IMR-90 (cell line): ENCODE measurements around the gene TFAP2A.

ENCODE experiments used
- BHLHE40 ChIP-seq: fragments of 150-350 bp; IDR thresholded peaks from 2 replicates; pipeline ENCODE4 v1.6.1; 2016; ENCODE audit warnings: mild to moderate bottlenecking, low read depth, low read length
- CEBPB ChIP-seq: IDR thresholded peaks from 2 replicates; pipeline ENCODE4 v1.6.1; 2012; ENCODE audit warnings: low read depth, low read length, improper control_type of control experiment
- CHD1 ChIP-seq: IDR thresholded peaks from 2 replicates; pipeline ENCODE4 v1.6.1; 2012; ENCODE audit warnings: low read depth, low read length, improper control_type of control experiment
- MXI1 ChIP-seq: IDR thresholded peaks from 2 replicates; pipeline ENCODE4 v1.6.1; 2012; ENCODE audit warnings: low read depth, mild to moderate bottlenecking, low read length, moderate library complexity, borderline replicate concordance
- NFE2L2 ChIP-seq: fragments of 150-350 bp; IDR thresholded peaks from 2 replicates; pipeline ENCODE4 v1.6.1; 2016; ENCODE audit warnings: low read depth, mild to moderate bottlenecking, low read length
- POLR2A ChIP-seq: IDR thresholded peaks from 2 replicates; pipeline ENCODE4 v1.6.1; 2012; ENCODE audit warnings: mild to moderate bottlenecking, low read depth, low read length
- RAD21 ChIP-seq: IDR thresholded peaks from 2 replicates; pipeline ENCODE4 v1.6.1; 2012; ENCODE audit warnings: low read length, improper control_type of control experiment
- RCOR1 ChIP-seq: IDR thresholded peaks from 2 replicates; pipeline ENCODE4 v1.6.1; 2012; ENCODE audit warnings: mild to moderate bottlenecking, low read length, improper control_type of control experiment; ENCODE audit not compliant: insufficient replicate concordance
- RFX5 ChIP-seq: IDR thresholded peaks from 2 replicates; pipeline ENCODE4 v1.8.0; 2012; ENCODE audit warnings: low read depth, mild to moderate bottlenecking, low read length, moderate library complexity
- SMC3 ChIP-seq: fragments of 150-350 bp; IDR thresholded peaks from 2 replicates; pipeline ENCODE4 v1.6.1; 2016; ENCODE audit warnings: low read depth, mild to moderate bottlenecking, antibody characterized with exemption, low read length, moderate library complexity
- TF ChIP-seq, protein P1 (sequence below): conservative IDR thresholded peaks from 2 replicates; pipeline ENCODE4 v1.5.1; 2012; ENCODE audit warnings: mild to moderate bottlenecking, low read depth, low read length, improper control_type of control experiment
- TF ChIP-seq, protein P2 (sequence below): fragments of 150-350 bp; IDR thresholded peaks from 2 replicates; pipeline ENCODE4 v1.6.1; 2017; ENCODE audit warnings: mild to moderate bottlenecking, antibody characterized with exemption, low read length, low read depth

GRCh38 chr6:10389739-10390494 lies 25.0 kb downstream of the TFAP2A start:
- TF ChIP-seq RAD21 = no peak
- TF ChIP-seq POLR2A = no peak
- TF ChIP-seq, protein P1, sequence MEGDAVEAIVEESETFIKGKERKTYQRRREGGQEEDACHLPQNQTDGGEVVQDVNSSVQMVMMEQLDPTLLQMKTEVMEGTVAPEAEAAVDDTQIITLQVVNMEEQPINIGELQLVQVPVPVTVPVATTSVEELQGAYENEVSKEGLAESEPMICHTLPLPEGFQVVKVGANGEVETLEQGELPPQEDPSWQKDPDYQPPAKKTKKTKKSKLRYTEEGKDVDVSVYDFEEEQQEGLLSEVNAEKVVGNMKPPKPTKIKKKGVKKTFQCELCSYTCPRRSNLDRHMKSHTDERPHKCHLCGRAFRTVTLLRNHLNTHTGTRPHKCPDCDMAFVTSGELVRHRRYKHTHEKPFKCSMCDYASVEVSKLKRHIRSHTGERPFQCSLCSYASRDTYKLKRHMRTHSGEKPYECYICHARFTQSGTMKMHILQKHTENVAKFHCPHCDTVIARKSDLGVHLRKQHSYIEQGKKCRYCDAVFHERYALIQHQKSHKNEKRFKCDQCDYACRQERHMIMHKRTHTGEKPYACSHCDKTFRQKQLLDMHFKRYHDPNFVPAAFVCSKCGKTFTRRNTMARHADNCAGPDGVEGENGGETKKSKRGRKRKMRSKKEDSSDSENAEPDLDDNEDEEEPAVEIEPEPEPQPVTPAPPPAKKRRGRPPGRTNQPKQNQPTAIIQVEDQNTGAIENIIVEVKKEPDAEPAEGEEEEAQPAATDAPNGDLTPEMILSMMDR = no peak
- TF ChIP-seq CHD1 = no peak
- no peak for TF ChIP-seq RCOR1
- TF ChIP-seq, protein P2, sequence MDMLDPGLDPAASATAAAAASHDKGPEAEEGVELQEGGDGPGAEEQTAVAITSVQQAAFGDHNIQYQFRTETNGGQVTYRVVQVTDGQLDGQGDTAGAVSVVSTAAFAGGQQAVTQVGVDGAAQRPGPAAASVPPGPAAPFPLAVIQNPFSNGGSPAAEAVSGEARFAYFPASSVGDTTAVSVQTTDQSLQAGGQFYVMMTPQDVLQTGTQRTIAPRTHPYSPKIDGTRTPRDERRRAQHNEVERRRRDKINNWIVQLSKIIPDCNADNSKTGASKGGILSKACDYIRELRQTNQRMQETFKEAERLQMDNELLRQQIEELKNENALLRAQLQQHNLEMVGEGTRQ = no peak
- TF ChIP-seq CEBPB = no peak
- TF ChIP-seq BHLHE40 = no peak
- TF ChIP-seq MXI1 = no peak
- no peak for TF ChIP-seq SMC3
- no peak for TF ChIP-seq RFX5
- TF ChIP-seq NFE2L2 = no peak
